ENCODE data around the gene EPS8L3.

EPS8L3 gene

GRCh38 chr1:109762039-109762585 is 1.6 kb downstream of the EPS8L3 start:
- DNase-seq (ENCODE audit: low spot score) (peak; percentile 22), ATAC-seq (ENCODE audit: low read depth) (no peak)
- TF ChIP-seq, protein P1, sequence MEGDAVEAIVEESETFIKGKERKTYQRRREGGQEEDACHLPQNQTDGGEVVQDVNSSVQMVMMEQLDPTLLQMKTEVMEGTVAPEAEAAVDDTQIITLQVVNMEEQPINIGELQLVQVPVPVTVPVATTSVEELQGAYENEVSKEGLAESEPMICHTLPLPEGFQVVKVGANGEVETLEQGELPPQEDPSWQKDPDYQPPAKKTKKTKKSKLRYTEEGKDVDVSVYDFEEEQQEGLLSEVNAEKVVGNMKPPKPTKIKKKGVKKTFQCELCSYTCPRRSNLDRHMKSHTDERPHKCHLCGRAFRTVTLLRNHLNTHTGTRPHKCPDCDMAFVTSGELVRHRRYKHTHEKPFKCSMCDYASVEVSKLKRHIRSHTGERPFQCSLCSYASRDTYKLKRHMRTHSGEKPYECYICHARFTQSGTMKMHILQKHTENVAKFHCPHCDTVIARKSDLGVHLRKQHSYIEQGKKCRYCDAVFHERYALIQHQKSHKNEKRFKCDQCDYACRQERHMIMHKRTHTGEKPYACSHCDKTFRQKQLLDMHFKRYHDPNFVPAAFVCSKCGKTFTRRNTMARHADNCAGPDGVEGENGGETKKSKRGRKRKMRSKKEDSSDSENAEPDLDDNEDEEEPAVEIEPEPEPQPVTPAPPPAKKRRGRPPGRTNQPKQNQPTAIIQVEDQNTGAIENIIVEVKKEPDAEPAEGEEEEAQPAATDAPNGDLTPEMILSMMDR (IDR thresholded peaks at IDR 0.05; ENCODE audit: poor library complexity, severe bottlenecking), result no peak
- H3K27ac ChIP-seq (ENCODE audit: poor library complexity, severe bottlenecking), result no peak overlapping the region
- no peaks in the 10 kb centered on the region for H3K4me1 ChIP-seq (ENCODE audit: insufficient read depth, poor library complexity, severe bottlenecking)
- H3K9me3 ChIP-seq (ENCODE audit: severe bottlenecking), result no peaks in the 10 kb centered on the region
- no peaks in the 10 kb centered on the region for H3K36me3 ChIP-seq (ENCODE audit: low read depth)
- H3K27me3 ChIP-seq (ENCODE audit: insufficient read depth, poor library complexity, severe bottlenecking), result no peaks in the 10 kb centered on the region
- H3K4me3 ChIP-seq (ENCODE audit: severe bottlenecking), result no peak overlapping the region

DNA sequence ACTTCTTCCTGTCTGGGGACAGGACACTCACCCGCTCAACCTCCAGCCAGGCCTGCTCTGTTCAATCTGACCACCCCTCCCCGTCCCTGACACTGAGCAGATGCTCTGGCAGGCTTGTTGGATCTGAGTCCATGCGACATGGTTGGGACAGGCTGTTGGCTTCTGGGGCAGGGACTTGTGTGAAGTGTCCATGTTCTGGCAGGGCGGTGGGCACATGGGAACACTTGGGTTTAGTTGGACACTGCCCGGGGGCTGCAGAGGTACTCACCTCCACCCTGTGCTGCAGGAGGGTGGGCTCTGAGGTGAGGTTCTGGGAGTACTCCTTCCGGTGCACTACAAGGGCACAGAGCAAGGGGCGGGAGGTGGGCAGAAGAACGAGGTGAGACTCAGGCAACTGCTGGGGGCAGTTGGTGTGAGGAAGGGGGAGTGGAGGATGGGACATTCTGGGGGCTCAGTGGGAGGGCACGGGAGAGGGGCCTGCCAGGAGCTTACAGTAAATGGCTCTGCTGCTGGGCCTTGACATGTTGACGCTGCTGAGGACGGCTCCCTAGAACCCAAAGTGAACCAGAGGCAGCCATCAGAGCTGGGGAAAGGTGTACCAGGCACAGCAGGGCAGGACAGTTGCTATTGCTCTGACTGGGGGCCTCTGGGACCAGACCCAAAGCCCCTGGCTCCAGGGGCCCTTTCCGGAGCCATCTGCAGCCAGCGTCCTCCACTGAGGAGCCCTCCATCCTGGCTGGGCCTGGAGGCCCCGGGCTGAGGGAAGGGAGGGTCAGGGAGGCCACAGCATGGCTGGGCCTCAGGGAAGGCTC is 2.3 kb downstream of the EPS8L3 start:
- H3K9me3 ChIP-seq (ENCODE audit: severe bottlenecking), result no peaks in the 10 kb centered on the region
- ATAC-seq (ENCODE audit: low read depth), result no peak
- H3K4me1 ChIP-seq (ENCODE audit: insufficient read depth, poor library complexity, severe bottlenecking), result no peaks in the 10 kb centered on the region
- DNase-seq (ENCODE audit: low spot score), result peak; percentile 41
- H3K36me3 ChIP-seq (ENCODE audit: low read depth), result no peaks in the 10 kb centered on the region
- no peak overlapping the region for H3K4me3 ChIP-seq (ENCODE audit: severe bottlenecking)
- H3K27me3 ChIP-seq (ENCODE audit: insufficient read depth, poor library complexity, severe bottlenecking), result no peaks in the 10 kb centered on the region
- H3K27ac ChIP-seq (ENCODE audit: poor library complexity, severe bottlenecking), result no peak overlapping the region
- TF ChIP-seq, protein P1 (IDR thresholded peaks at IDR 0.05; ENCODE audit: poor library complexity, severe bottlenecking), result no peak

GRCh38 chr1:109760581-109761226 is 3.0 kb downstream of the EPS8L3 start:
- no peak for ATAC-seq (ENCODE audit: low read depth)

GRCh38 chr1:109759513-109760334 is 4.0 kb downstream of the EPS8L3 start:
- H3K4me1 ChIP-seq (ENCODE audit: insufficient read depth, poor library complexity, severe bottlenecking), result no peaks in the 10 kb centered on the region
- H3K9me3 ChIP-seq (ENCODE audit: severe bottlenecking), result no peaks in the 10 kb centered on the region
- no peaks in the 10 kb centered on the region for H3K36me3 ChIP-seq (ENCODE audit: low read depth)
- peak; percentile 52 for DNase-seq (ENCODE audit: low spot score)
- H3K4me3 ChIP-seq (ENCODE audit: severe bottlenecking), result no peak overlapping the region
- H3K27me3 ChIP-seq (ENCODE audit: insufficient read depth, poor library complexity, severe bottlenecking), result no peaks in the 10 kb centered on the region
- no peak overlapping the region for H3K27ac ChIP-seq (ENCODE audit: poor library complexity, severe bottlenecking)
- TF ChIP-seq, protein P1 (IDR thresholded peaks at IDR 0.05; ENCODE audit: poor library complexity, severe bottlenecking), result no peak
- ATAC-seq (ENCODE audit: low read depth), result no peak

More at GRCh38 chr1:109760581-109761226, 3.0 kb downstream of the EPS8L3 start:
- Histone ChIP-seq H3K27ac (ENCODE audit: poor library complexity, severe bottlenecking) (no peak overlapping the region), H3K9me3 (ENCODE audit: severe bottlenecking) (no peaks in the 10 kb centered on the region), H3K27me3 (ENCODE audit: insufficient read depth, poor library complexity, severe bottlenecking) (no peaks in the 10 kb centered on the region), H3K4me1 (ENCODE audit: insufficient read depth, poor library complexity, severe bottlenecking) (no peaks in the 10 kb centered on the region), H3K36me3 (ENCODE audit: low read depth) (no peaks in the 10 kb centered on the region), H3K4me3 (ENCODE audit: severe bottlenecking) (no peak overlapping the region)
- peak; percentile 41 for DNase-seq (ENCODE audit: low spot score)
- TF ChIP-seq, protein P1 (IDR thresholded peaks at IDR 0.05; ENCODE audit: poor library complexity, severe bottlenecking), result no peak
